Endothelial cell of umbilical vein (primary cell): ENCODE measurements around the gene ZRANB1. TPM values are rescaled to one million over a fixed set of nuclear protein-coding genes. Genes with fewer than 3 reads are reported as not detected.

Experiments
- BruUV-seq: library from RNA; stranded (reverse); fragments of 400-500 nt; replicated peaks from 2 replicates; lab custom pipeline; 2021; lab: Mats Ljungman, UMichigan
- CTCF ChIA-PET: fragments of 300-600, 350-600 bp; sonication (Branson Sonifier 250); formaldehyde crosslinking; loops from one replicate; lab custom pipeline; 2021; ENCODE audit warnings: antibody characterized with exemption, inconsistent platforms; lab: Charles Lee
- POLR2A ChIA-PET: fragments of 300-600, 350-600 bp; sonication (Branson Sonifier 250); formaldehyde crosslinking; loops from one replicate; lab custom pipeline; 2021; ENCODE audit warnings: antibody characterized with exemption, inconsistent platforms; lab: Charles Lee
- DNase-seq: peaks from one replicate; pipeline ENCODE4 v3.0.0-alpha.2; 2011; ENCODE audit warnings: low read depth, low spot score
- FAIRE-seq: peaks from 2 replicates; lab custom pipeline; 2011; peaks lifted over from hg19 to GRCh38; lab: Jason Lieb, UNC
- H2AFZ ChIP-seq: 2 replicates; pipeline ENCODE4 v1.6.0; 2012; ENCODE audit warnings: low read depth, low read length, control low read depth, inconsistent platforms
- H3K27ac ChIP-seq: 2 replicates; pipeline ENCODE4 v1.5.1; 2011; ENCODE audit warnings: low read depth, mild to moderate bottlenecking, control low read depth, low read length, moderate library complexity; ENCODE audit not compliant: insufficient read depth
- H3K27me3 ChIP-seq, 2 experiments: 2 replicates each; pipeline versions ENCODE4 v1.6.0 to v1.6.1; 2011; ENCODE audit warnings: low read length in 2 of 2, mixed read lengths in 1 of 2; ENCODE audit not compliant: control insufficient read depth in 2 of 2, insufficient read depth in 2 of 2
- H3K36me3 ChIP-seq, 2 experiments: 2 replicates in 1 of 2; 3 replicates in 1 of 2; pipeline ENCODE4 v1.5.1; 2011; ENCODE audit warnings: low read length in 2 of 2, mild to moderate bottlenecking in 1 of 2, moderate library complexity in 1 of 2; ENCODE audit not compliant: control insufficient read depth in 2 of 2, insufficient read depth in 2 of 2; ENCODE audit errors: extremely low read depth in 1 of 2
- H3K4me1 ChIP-seq: 3 replicates; pipeline ENCODE4 v1.5.1; 2011; ENCODE audit warnings: mild to moderate bottlenecking, low read length; ENCODE audit not compliant: control insufficient read depth, insufficient read depth; ENCODE audit errors: extremely low read depth
- H3K4me2 ChIP-seq: 2 replicates; pipeline ENCODE4 v1.6.1; 2011; ENCODE audit warnings: low read length, control low read depth, mixed read lengths; ENCODE audit not compliant: insufficient read depth
- H3K4me3 ChIP-seq, 3 experiments: fragments of 200-600 bp in 1 of 3; sonication (generic), shearing (Covaris generic) in 1 of 3; replicated peaks in 1 of 3; 2 replicates each; pipeline ENCODE4 v1.5.1; 2011 to 2016; ENCODE audit warnings: control low read depth in 3 of 3, low read length in 3 of 3, mild to moderate bottlenecking in 2 of 3, inconsistent platforms in 1 of 3, low read depth in 1 of 3, moderate library complexity in 1 of 3; ENCODE audit not compliant: insufficient read depth in 1 of 3
- H3K79me2 ChIP-seq: 2 replicates; pipeline ENCODE4 v1.6.0; 2012; ENCODE audit warnings: low read length, inconsistent platforms; ENCODE audit not compliant: control insufficient read depth, insufficient read depth
- H3K9ac ChIP-seq: replicated peaks from 2 replicates; pipeline ENCODE3; 2011; ENCODE audit warnings: low read length, control low read depth; ENCODE audit not compliant: insufficient read depth; ENCODE audit errors: extremely low read depth
- H3K9me1 ChIP-seq: replicated peaks from 3 replicates; pipeline ENCODE4 v1.6.0; 2011; ENCODE audit warnings: mild to moderate bottlenecking, low read length; ENCODE audit not compliant: control insufficient read depth, insufficient read depth; ENCODE audit errors: extremely low read depth
- H3K9me3 ChIP-seq: replicated peaks from 2 replicates; pipeline ENCODE4 v1.5.1; 2012; ENCODE audit warnings: low read length, inconsistent platforms; ENCODE audit not compliant: control insufficient read depth, insufficient read depth
- H4K20me1 ChIP-seq: replicated peaks from 2 replicates; pipeline ENCODE3; 2011; ENCODE audit warnings: mild to moderate bottlenecking, low read length; ENCODE audit not compliant: control insufficient read depth, insufficient read depth; ENCODE audit errors: extremely low read depth
- FOS ChIP-seq: IDR thresholded peaks from 2 replicates; pipeline ENCODE4 v1.6.1; 2011; ENCODE audit warnings: mild to moderate bottlenecking, low read length, moderate library complexity, borderline replicate concordance; ENCODE audit not compliant: insufficient read depth
- MAX ChIP-seq: IDR thresholded peaks from 2 replicates; pipeline ENCODE4 v1.6.1; 2011; ENCODE audit not compliant: insufficient read depth, insufficient read length
- MYC ChIP-seq: IDR thresholded peaks from one replicate; pipeline ENCODE4 v1.6.1; 2011; ENCODE audit warnings: mild to moderate bottlenecking, low read depth, low read length
- dilution Hi-C: fragments of 300-500 bp; cut with MboI; formaldehyde crosslinking; loops from one replicate; pipeline ENCODE4 v1.15.0; 2019; ENCODE audit warnings: low sequenced_read_pairs; ENCODE audit not compliant: extremely low pct_ligation_motif_present
- intact Hi-C: fragments of 100-400 bp; cut with micrococcal nuclease; formaldehyde crosslinking; loops from one replicate; pipeline ENCODE4 v1.10.0; 2022
- polyA plus RNA-seq, 4 experiments: library from polyadenylated mRNA; depleted of rRNA in 3 of 4; stranded (reverse) in 3 of 4; unstranded in 1 of 4; fragments of >200 nt; gene quantifications; 2 replicates each; pipeline versions ENCODE4 v1.2.1 to v1.2.3, GENCODE V29; 2011 to 2012; ENCODE audit warnings: missing spikeins in 1 of 4
- total RNA-seq: library from RNA; stranded (reverse); gene quantifications from 2 replicates; pipeline ENCODE4 v1.2.3, GENCODE V29; 2021
- TF ChIP-seq, protein P1 (sequence below), 2 donors: IDR thresholded peaks; 1 replicate in 1 of 2; 2 replicates in 1 of 2; pipeline ENCODE4 v1.5.1; 2011; ENCODE audit warnings: low read length in 2 of 2, mild to moderate bottlenecking in 2 of 2, moderate library complexity in 2 of 2, control low read depth in 1 of 2, inconsistent platforms in 1 of 2, low read depth in 1 of 2; ENCODE audit not compliant: insufficient read depth in 1 of 2; ENCODE audit errors: extremely low read depth in 1 of 2

The ZRANB1 gene
- total and polyA plus RNA-seq, 2 donors (not counting 3 experiments of a cell fraction or from before 2014, with no cell fraction given), result 6.2 to 17.7 TPM

DNA sequence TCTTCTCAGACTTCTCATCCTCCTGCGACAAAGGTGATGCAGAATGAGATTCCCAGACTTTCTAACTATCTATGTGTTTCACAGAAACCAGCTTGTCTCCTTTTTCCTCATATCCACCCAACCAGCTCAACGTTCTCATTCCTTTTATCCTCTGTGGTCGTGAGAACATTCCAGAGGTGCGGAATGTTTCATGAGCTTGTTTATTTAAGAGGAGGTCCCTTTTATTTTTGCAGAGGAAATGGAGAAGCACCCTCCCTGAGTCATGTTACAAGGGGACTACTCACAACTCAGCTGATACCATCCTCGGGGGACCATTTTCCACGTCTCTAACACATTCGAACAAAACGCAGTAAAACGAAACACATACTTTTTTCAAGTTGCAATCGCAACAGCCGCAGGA lies 93.2 kb downstream of the ZRANB1 start:
- peak overlapping the region; percentile 13 for H3K9ac ChIP-seq
- ChIA-PET CTCF (interaction anchor here (0.6 to 3.3 kb wide), 8 partner anchors 8 to 1146 kb away, joined by 3 to 28 read pairs (median 3); no protein-coding TSS in a partner anchor), POLR2A (no interaction called here)
- no peaks in the 10 kb centered on the region for H3K9me3 ChIP-seq
- no peak overlapping the region for H2AFZ ChIP-seq
- peak; percentile 55 for DNase-seq
- intact Hi-C loops (loop anchor here (1.0 kb wide), 1 partner anchor 10 kb away; no protein-coding TSS in a partner anchor), dilution Hi-C loops (no loop called here)
- peak overlapping the region; percentile 42 for H3K4me2 ChIP-seq
- H4K20me1 ChIP-seq, result no peaks in the 10 kb centered on the region
- BruUV-seq, result no TSS peak
- peaks cover 89% of the 10 kb centered on the region for H3K79me2 ChIP-seq
- peaks cover 0 to 19% of the 10 kb centered on the region in 2 experiments for H3K36me3 ChIP-seq
- TF ChIP-seq MYC, result no peak
- TF ChIP-seq FOS, result peak; percentile 53
- TF ChIP-seq, protein P1, sequence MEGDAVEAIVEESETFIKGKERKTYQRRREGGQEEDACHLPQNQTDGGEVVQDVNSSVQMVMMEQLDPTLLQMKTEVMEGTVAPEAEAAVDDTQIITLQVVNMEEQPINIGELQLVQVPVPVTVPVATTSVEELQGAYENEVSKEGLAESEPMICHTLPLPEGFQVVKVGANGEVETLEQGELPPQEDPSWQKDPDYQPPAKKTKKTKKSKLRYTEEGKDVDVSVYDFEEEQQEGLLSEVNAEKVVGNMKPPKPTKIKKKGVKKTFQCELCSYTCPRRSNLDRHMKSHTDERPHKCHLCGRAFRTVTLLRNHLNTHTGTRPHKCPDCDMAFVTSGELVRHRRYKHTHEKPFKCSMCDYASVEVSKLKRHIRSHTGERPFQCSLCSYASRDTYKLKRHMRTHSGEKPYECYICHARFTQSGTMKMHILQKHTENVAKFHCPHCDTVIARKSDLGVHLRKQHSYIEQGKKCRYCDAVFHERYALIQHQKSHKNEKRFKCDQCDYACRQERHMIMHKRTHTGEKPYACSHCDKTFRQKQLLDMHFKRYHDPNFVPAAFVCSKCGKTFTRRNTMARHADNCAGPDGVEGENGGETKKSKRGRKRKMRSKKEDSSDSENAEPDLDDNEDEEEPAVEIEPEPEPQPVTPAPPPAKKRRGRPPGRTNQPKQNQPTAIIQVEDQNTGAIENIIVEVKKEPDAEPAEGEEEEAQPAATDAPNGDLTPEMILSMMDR (IDR thresholded peaks at IDR 0.05; ENCODE audit: extremely low read depth in 1 of 2, insufficient read depth in 1 of 2, low read depth in 1 of 2, low read length in 2 of 2), result no peak
- TF ChIP-seq MAX, result no peak
- H3K27me3 ChIP-seq, result no peaks in the 10 kb centered on the region
- peak overlapping the region in 1 of 3 experiments; percentile 5 for H3K4me3 ChIP-seq
- no peaks in the 10 kb centered on the region for H3K9me1 ChIP-seq
- FAIRE-seq, result peak; percentile 63
- H3K4me1 ChIP-seq, result peaks cover 12% of the 10 kb centered on the region
- peak overlapping the region; percentile 13 for H3K27ac ChIP-seq
